AG04450 (cell line): ENCODE data around the gene SLCO2A1. TPM values are rescaled to one million over a fixed set of nuclear protein-coding genes. Genes with fewer than 3 reads are reported as not detected.

Source experiments
- CTCF ChIA-PET: fragments of 300-600, 350-600 bp; formaldehyde crosslinking; extraction: SDS; loops from one replicate; lab custom pipeline; 2022; ENCODE audit warnings: antibody characterized with exemption, inconsistent platforms; lab: Charles Lee
- POLR2A ChIA-PET: fragments of 350-600 bp; formaldehyde crosslinking; extraction: SDS; loops from one replicate; lab custom pipeline; 2021; ENCODE audit warnings: antibody characterized with exemption, inconsistent platforms; lab: Yijun Ruan, JAX
- DNase-seq: peaks from one replicate; pipeline ENCODE4 v3.0.0-alpha.2; 2011; ENCODE audit warnings: low read depth, low spot score
- H3K27ac ChIP-seq: one replicate; pipeline ENCODE4 v1.5.1; 2012; ENCODE audit warnings: low read depth, low read length, control low read depth
- H3K27me3 ChIP-seq: one replicate; pipeline ENCODE4 v1.6.0; 2012; ENCODE audit warnings: low read length; ENCODE audit not compliant: control insufficient read depth, insufficient read depth
- H3K4me3 ChIP-seq: 2 replicates; pipeline ENCODE4 v1.5.1; 2011; ENCODE audit warnings: mild to moderate bottlenecking, low read depth, low read length, control low read depth
- H3K9me3 ChIP-seq: 2 replicates; pipeline ENCODE4 v1.5.1; 2012; ENCODE audit warnings: low read length; ENCODE audit not compliant: control insufficient read depth, insufficient read depth
- CTCF ChIP-seq: IDR thresholded peaks from 2 replicates; pipeline ENCODE4 v1.5.1; 2011; ENCODE audit warnings: low read depth, low read length, control low read depth, inconsistent platforms
- polyA plus RNA-seq: library from polyadenylated mRNA; depleted of rRNA; stranded (reverse); fragments of >200 nt; gene quantifications from 2 replicates; pipeline ENCODE4 v1.2.3, GENCODE V29; 2011

Gene SLCO2A1
- polyA plus RNA-seq, 1 experiment = 1.6 TPM

- Histone ChIP-seq H3K4me3 (no peak overlapping the region), H3K9me3 (no peaks in the 10 kb centered on the region; the same call in 1 of the 2 replicates), H3K27me3 (peaks cover 37% of the 10 kb centered on the region), H3K27ac (no peak overlapping the region)
- CTCF ChIA-PET = no interaction called here
- DNase-seq = no peak
- POLR2A ChIA-PET = no interaction called here
- no peak for TF ChIP-seq CTCF
Observed at GRCh38 chr3:133899311-133899710, 130.4 kb downstream of the SLCO2A1 start.

GRCh38 chr3:133897547-133897946 is 132.2 kb downstream of the SLCO2A1 start:
- Histone ChIP-seq H3K27ac (no peak overlapping the region), H3K4me3 (no peak overlapping the region), H3K9me3 (no peaks in the 10 kb centered on the region; the same call in 1 of the 2 replicates), H3K27me3 (peaks cover 50% of the 10 kb centered on the region)
- no peak for DNase-seq
- ChIA-PET CTCF (interaction anchor here (1.1 kb wide), 1 partner anchor 9 kb away, joined by 3 read pairs; no protein-coding TSS in a partner anchor), POLR2A (no interaction called here)
- no peak for TF ChIP-seq CTCF

GRCh38 chr3:133896002-133896761 is 133.5 kb downstream of the SLCO2A1 start:
- no peak for TF ChIP-seq CTCF
- CTCF ChIA-PET = no interaction called here
- H3K9me3 ChIP-seq = no peaks in the 10 kb centered on the region; the same call in 1 of the 2 replicates
- no peak for DNase-seq
- POLR2A ChIA-PET = no interaction called here
- H3K27ac ChIP-seq = no peak overlapping the region
- peaks cover 45% of the 10 kb centered on the region for H3K27me3 ChIP-seq
- peak overlapping the region; percentile 68 for H3K4me3 ChIP-seq

GRCh38 chr3:133895208-133896001 is 134.3 kb downstream of the SLCO2A1 start, which contains the start of gene RAB6B:
Gene RAB6B, minus strand, starts transcription at chr3:133895882. Its CDS starts 416 bp downstream, at chr3:133895466.
- no peak for DNase-seq
- no peak for TF ChIP-seq CTCF
- H3K27ac ChIP-seq = no peak within 1 kb of the TSS
- ChIA-PET POLR2A (no interaction called here), CTCF (no interaction called here)
- no peaks in the 10 kb centered on the region; the same call in 1 of the 2 replicates for H3K9me3 ChIP-seq
- H3K4me3 ChIP-seq = peak within 1 kb of the TSS; percentile 68
- H3K27me3 ChIP-seq = peaks cover 50% of the 10 kb centered on the region
